K562 (cell line): ENCODE measurements around the gene LPGAT1. TPM values are rescaled to one million over a fixed set of nuclear protein-coding genes. Genes with fewer than 3 reads are reported as not detected.

Experiments used
- AFF4 ChIP-seq: sonication (generic); formaldehyde crosslinking; IDR thresholded peaks from 2 replicates; pipeline ENCODE4 v1.8.0; 2023; ENCODE audit warnings: mild to moderate bottlenecking, missing genetic modification reagents
- GTF2A2 ChIP-seq: IDR thresholded peaks from 2 replicates; pipeline ENCODE4 v1.6.1; 2016; ENCODE audit warnings: mild to moderate bottlenecking, missing genetic modification characterization, missing compliant biosample characterization
- JUNB ChIP-seq: fragments of 450-650 bp; formaldehyde crosslinking; conservative IDR thresholded peaks from 2 replicates; pipeline ENCODE4 v1.4.0; 2020; ENCODE audit warnings: mild to moderate bottlenecking
- MEF2D ChIP-seq: conservative IDR thresholded peaks from 2 replicates; pipeline ENCODE4 v1.6.1; 2016; ENCODE audit warnings: low read depth, missing genetic modification characterization, missing compliant biosample characterization
- ZNF639 ChIP-seq, 2 experiments: fragments of 200-800 bp in 1 of 2; sonication (Bioruptor generic) in 1 of 2; sonication (generic) in 1 of 2; formaldehyde crosslinking in 1 of 2; IDR thresholded peaks in 1 of 2; conservative IDR thresholded peaks in 1 of 2; 2 replicates each; pipeline versions ENCODE4 v1.5.0 to v1.6.1; 2016 to 2020; ENCODE audit warnings: missing compliant biosample characterization in 1 of 2, missing genetic modification characterization in 1 of 2, missing genetic modification reagents in 1 of 2
- polyA plus RNA-seq, 8 experiments: library from polyadenylated mRNA; depleted of rRNA in 4 of 8; stranded (reverse) in 5 of 8; unstranded in 3 of 8; fragments of >200 nt; fragmentation: Nextera tagmentation in 2 of 8; fragmentation: Illumina TruSeq in 1 of 8; extraction: Ambion mirVana in 2 of 8; extraction: Trizol in 1 of 8; gene quantifications; 2 replicates each; pipeline versions ENCODE4 v1.2.1 to v1.2.3, GENCODE V29; 2011 to 2014; ENCODE audit warnings: inconsistent platforms in 1 of 8, missing spikeins in 1 of 8
- total RNA-seq, 7 experiments: library from RNA; depleted of rRNA in 6 of 7; stranded (reverse); fragments of >200 nt in 6 of 7; fragmentation: Illumina TruSeq in 2 of 7; extraction: Trizol in 2 of 7; gene quantifications; 2 replicates each; pipeline versions ENCODE4 v1.2.1 to v1.2.3, GENCODE V29; 2011 to 2021; ENCODE audit warnings: low replicate concordance in 1 of 7
- TF ChIP-seq, protein P1 (sequence below): sonication (generic); formaldehyde crosslinking; IDR thresholded peaks from 2 replicates; pipeline ENCODE4 v1.8.1; 2023; ENCODE audit warnings: mild to moderate bottlenecking, missing genetic modification reagents, moderate library complexity

Gene LPGAT1
- total and polyA plus RNA-seq, 9 of the 15 experiments (the other 6 are each of a cell fraction or from before 2014, with no cell fraction given): 5.7 to 31.4 (median 16.3) TPM

DNA sequence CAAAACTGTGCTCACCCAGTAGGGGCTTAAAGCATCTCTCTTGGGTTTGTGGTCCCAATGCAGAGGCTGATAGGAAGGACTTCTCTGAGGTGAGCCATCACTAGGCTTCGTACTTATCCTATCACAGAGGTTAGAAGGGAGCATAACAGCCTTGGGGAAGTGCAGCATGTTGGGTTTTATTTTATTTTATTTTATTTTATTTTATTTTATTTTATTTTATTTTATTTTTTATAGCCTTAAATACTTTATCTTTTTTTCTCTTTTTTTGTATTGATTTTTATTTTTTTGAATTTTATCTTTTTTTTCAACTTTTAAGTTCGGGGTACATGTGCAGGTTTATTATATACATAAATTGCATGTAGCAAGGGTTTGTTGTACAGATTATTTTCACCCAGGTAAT is 48.9 kb upstream of the LPGAT1 start (continued):
- TF ChIP-seq AFF4 (CRISPR knock-in tag) (no peak), ZNF639 (CRISPR knock-in tag; conservative IDR thresholded peaks at IDR 0.05 in 1 of 2, IDR thresholded peaks at IDR 0.05 in 1 of 2) (no peak), GTF2A2 (no peak), JUNB (CRISPR knock-in tag) (no peak), MEF2D (tag) (no peak)
- TF ChIP-seq, protein P1, sequence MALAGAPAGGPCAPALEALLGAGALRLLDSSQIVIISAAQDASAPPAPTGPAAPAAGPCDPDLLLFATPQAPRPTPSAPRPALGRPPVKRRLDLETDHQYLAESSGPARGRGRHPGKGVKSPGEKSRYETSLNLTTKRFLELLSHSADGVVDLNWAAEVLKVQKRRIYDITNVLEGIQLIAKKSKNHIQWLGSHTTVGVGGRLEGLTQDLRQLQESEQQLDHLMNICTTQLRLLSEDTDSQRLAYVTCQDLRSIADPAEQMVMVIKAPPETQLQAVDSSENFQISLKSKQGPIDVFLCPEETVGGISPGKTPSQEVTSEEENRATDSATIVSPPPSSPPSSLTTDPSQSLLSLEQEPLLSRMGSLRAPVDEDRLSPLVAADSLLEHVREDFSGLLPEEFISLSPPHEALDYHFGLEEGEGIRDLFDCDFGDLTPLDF (CRISPR knock-in tag): no peak
